Measurements from ENCODE around the gene GALR1. TPM values are rescaled to one million over a fixed set of nuclear protein-coding genes. Genes with fewer than 3 reads are reported as not detected.
"Not testable (repeated sequence)": the region's sequence is repeated elsewhere in the genome, so short reads cannot be mapped to it uniquely, and the experiment has no call there.

GALR1 gene, protein sequence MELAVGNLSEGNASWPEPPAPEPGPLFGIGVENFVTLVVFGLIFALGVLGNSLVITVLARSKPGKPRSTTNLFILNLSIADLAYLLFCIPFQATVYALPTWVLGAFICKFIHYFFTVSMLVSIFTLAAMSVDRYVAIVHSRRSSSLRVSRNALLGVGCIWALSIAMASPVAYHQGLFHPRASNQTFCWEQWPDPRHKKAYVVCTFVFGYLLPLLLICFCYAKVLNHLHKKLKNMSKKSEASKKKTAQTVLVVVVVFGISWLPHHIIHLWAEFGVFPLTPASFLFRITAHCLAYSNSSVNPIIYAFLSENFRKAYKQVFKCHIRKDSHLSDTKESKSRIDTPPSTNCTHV
- under 1 TPM; 0.03 to 0.26 (median 0.17) TPM for polyA plus RNA-seq (ENCODE audit: insufficient read length in 4 of 4)

DNA sequence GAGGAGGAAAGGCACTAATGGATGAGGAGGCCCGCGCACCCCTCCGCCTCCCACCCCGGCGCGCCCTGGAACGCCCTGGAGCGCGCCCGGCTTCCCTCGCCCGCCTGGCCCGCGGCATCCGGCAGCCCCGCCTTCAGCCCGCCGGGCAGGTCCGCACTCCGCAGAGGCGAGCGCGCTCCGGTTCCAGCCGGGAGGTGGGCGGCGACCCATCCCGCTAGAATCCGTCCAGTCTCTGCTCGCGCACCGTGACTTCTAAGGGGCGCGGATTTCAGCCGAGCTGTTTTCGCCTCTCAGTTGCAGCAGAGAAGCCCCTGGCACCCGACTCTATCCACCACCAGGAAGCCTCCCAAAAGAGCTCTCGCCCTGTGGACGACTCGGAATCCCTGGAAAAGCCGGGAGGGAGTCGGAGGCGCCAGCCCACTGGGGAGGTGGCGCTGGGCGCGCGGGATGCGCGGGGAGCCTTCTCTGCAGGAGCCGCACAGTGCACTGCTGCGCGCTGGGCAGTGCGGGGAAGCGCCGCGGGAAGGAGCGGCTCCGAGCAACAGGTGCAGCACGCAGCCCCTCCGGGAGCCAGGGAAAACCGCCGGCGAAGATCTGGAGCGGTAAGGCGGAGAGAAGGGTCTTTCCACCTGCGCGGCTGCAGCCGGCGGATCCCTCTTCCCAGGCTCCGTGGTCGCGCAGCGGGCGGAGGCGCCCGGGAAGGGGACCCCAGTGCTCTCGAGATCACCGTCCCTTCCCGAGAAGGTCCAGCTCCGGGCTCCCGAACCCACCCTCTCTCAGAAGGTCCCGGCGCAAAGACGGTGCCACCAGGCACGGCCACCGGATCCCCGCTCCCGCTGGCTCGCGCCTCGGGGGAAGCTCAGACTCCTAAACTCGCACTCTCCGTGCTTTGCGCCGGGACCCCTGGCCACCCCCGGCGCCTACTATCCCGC is at the start of gene GALR1:
GALR1 (plus strand) TSS at position 280 of the 932 bp plus-strand sequence. CDS start 701 bp downstream, outside the sequence.
- peak in 1 of 4 donors; percentile 21 for DNase-seq (ENCODE audit: low read depth in 4 of 4, low spot score in 2 of 4)

DNA sequence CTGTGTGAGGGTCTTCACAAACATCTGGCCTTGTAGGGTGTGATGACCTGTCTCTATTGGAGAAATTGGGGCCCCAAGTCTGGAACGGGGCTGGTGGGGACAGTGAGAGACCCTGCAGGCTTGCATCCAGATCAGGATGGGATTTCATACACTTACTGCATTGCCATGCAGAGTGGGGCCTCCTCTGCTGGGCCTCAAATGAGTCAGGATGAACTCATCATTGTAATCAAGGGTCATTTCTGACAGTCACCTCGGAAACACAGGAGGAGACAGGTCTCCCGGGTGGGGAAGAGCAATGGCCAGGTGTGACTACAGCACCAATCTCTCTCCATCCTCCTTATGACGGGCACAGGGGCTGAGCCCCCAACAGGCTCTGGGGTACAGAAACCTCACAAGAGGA is 48.1 kb upstream of the GALR1 start:
- no peak for DNase-seq (ENCODE audit: low read depth in 4 of 4, low spot score in 2 of 4)

DNA sequence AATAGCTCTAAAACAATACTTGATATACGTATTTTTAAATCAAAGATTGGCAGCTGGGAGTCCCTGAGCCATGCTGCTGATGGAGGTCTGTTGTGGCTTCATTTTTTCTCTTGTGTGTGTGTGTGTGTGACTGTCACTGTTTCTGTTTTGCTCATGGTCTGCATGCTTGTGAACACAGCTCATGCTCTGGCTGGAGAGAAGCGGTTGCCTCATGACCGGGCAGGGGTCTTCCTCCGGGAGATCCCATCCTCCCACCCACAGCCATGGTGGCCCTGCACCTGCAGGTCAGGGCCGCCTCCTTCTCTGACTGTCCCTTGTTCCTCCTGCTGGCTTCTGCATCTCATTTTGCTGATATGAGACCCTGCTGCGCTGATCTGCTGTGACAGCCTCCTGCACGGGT is 47.3 kb upstream of the GALR1 start:
- no peak for DNase-seq (ENCODE audit: low read depth in 4 of 4, low spot score in 2 of 4)

DNA sequence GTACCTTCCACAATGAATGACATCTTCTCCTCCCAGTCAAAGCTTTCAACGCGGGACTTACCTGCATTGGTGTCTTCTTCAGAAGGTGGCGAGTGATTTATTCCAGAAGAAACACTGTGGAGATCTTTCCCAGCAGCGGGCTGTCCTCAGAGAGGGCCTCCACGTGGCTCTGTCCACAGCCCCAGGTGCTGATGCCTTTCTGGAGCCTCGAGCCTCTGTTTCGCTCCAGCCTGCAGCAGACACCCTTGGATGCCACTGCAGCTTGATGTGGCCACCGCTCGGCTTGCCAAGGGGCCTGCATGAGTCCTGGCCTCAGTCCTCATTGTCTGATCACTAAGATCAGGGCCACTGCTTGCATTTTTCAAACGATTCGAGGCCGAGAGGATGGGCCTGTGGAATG is 46.6 kb upstream of the GALR1 start:
- DNase-seq (ENCODE audit: low read depth in 4 of 4, low spot score in 2 of 4), result no peak

DNA sequence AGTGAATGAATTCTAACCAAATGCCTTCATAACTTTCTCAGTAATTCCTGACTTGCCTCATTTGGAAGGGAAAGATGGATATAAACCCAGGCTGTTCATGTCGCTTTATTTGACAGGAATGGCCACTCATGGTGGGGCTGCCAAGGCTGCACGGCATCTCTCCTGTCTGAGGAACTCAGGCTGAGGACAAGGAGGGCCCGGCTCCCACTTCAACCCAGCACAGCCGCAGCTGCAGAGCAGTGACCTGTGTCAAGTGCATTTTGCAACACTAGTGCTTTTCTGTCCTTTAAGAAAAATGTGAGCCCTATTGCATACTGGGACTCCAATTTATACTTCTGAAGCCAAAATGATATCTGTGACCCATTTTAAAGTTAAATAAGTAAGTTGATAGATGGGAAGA is 45.8 kb upstream of the GALR1 start:
- no peak for DNase-seq (ENCODE audit: low read depth in 4 of 4, low spot score in 2 of 4)

DNA sequence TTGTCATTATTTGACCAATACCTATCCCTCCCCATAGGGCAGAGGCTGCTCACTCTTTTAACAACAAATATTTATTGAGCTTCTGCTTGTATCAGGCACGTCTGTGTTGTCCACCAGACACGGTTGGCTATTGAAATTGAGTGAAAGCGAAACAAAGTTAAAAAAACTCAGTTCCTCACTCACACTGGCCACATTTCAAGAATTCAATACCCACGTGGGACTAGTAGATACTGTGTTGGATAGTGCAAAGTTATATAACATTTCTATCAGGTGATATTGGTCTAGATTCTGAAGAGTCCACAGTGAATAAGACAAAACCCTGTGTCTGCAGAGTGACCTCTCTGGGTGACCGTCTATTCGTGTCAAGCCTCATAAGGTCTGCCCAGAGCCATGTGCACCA is 43.9 kb upstream of the GALR1 start:
- DNase-seq (ENCODE audit: low read depth in 4 of 4, low spot score in 2 of 4), result no peak

DNA sequence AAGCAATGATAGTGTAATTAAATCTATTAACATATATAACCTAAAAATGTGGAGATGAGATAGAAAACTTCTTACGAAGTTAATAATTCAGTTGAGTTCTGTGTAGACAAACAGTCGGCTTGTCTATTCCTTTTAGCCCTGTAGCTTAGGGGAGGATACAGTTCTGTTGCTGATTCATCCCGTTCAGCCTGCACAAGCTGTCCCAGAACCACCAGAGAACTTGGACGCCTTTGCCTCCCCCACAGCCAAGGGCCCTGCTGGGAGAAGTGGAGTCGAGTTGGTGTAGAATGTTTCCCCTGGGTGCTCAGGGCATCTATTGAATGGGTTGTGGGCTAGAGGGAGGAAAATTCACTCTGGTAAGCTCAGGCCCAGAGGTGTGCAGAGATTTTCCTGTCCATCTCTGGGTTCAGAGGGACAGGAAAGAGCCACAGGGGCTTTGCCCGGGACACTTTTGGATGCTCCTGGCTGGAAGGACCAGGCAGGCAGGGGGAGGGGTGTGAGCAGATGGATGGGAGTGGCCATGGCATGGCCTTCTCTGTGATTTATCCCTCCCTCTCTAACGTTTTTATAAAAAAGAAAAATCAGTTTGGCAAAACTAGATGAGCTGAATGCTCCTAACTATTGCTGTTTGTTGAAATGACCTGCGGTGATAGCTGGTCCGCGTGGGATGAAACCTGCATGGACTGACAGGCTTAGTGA is 42.8 kb upstream of the GALR1 start:
- no peak for DNase-seq (ENCODE audit: low read depth in 4 of 4, low spot score in 2 of 4)

DNA sequence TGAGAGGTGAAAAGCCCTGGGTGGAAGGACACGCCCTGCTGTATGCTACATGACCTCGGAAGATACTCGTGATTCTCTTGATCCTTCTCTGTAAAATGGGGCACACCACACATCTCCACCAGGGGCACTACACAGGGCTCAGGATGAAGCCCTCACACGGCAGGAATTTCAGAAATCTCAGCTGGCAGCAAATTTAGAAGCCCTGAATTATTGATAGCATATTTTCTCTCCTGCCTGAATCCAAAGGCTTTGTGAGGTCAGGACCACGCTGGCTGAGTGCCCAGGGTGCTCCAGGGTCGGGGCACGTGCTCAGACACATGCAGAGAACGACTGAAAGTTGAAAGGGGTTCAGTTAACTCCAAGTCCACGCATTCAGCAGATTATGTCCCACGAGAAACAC is 42.1 kb upstream of the GALR1 start:
- DNase-seq (ENCODE audit: low read depth in 4 of 4, low spot score in 2 of 4), result no peak

DNA sequence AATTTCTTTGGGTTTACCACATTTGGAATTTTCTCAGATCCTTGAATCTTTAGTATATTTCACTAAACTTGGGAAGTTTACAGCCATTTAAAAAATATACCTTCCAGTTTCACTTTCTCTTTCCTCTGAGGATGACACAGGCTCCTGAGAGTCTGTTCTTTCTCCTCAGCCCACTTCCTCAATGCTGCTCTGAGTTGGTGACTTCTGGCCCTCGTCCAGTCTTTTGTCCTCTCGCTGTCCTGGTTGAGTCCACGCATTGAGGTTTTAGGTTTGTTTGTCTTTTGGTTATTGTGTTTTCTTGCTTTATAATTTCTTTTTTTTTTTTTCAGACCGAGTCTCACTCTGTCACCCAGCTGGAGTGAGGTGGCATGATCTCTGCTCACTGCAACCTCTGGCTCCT is 40.7 kb upstream of the GALR1 start:
- no peak for DNase-seq (ENCODE audit: low read depth in 4 of 4, low spot score in 2 of 4)

DNA sequence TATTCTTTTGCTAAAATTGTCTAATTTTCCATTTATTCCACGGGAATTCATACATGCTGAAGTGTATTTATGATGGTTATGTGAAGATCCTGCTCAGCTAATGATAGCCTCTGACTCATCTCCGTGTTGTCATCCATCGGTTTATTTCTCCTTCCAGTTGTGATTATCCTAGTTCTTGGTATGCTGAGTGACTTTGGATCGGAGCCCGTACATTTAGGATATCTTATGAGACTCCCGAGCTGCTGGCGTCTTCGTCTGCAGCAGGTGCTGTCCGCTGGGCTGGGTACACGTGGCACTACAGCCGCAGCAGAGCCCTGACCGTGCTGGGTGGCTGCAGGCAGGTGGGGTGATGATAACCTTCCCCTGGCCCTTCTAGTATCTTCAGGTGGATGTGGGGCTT is 40.1 kb upstream of the GALR1 start:
- no peak for DNase-seq (ENCODE audit: low read depth in 4 of 4, low spot score in 2 of 4)

DNA sequence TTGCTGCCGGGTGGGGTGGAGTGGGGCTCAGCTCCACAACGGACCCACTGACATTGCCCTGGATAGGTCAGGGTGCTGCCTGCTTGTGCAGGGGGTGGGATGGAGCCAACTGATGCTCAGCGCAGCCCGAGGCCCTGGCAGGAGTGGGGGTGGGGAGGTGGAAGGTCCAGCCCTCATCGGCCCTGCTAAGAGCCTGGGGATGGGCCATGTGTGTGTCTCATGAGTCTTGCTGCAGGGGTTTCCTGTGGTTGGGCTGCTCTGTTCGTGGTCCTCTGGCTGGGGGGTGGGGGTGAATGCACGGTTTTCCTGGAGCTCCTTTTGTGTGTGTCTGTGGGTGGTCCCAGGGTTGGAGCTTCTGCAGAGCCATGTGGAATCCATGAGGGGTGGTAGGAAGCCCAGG is 39.4 kb upstream of the GALR1 start:
- DNase-seq (ENCODE audit: low read depth in 4 of 4, low spot score in 2 of 4), result no peak

DNA sequence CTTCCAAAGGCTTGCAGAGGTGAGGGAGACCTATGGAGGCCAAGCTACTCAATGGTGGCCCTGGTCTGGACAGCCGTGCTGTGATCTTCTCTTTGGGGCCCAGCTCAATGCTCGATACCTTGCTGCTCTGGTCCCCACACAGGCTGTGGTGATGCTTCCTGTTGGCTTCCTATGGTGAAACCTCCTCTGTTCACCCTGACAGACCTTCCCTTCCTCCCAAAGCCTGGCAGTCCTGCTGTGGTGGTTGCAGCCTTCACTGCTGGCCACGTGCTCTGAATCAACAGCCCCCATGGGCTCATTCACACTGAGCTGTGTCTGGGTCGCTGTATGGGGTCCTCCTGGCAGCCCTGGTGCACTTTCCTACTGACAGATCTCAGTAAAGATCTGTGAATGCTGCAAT is 31.0 kb upstream of the GALR1 start:
- DNase-seq (ENCODE audit: low read depth in 4 of 4, low spot score in 2 of 4), result no peak

DNA sequence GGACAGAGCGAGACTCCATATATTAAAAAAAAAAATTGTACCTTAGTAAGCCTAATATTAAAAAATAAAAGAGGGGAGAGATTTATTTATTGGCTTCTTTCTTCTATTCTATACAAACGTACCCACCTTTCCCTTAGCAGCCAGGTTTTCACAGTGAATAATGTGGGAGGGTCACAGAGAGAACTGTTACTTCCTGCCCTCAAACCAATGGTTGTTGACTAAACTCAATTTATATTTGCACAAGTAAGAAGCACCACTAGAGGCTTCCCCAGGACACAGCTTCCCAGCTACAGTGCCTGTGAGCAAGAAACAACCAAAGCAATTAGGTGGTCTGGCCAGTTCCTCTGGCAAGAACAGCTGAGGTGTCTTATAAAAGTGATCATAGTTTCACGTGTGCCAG is 28.9 kb upstream of the GALR1 start:
- DNase-seq (ENCODE audit: low read depth in 4 of 4, low spot score in 2 of 4), result no peak

DNA sequence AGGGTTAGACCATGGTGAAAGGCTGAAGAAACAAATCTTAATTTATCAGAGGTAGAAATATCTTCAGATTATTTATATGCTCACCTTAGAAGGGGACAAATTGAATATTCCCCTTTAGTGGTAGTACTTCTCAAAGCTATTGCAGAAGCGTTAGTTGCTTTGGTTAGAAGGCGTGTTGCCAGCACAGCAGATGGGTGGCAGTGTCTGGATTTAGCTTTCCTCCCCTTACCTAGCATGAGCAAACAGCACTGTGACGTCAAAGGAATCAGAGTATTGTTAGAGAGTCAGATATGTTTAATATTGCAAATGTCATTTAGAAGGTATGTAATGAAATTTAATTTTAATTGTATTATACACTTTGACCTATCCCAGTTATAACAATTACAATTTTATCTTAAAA is 27.2 kb upstream of the GALR1 start:
- DNase-seq (ENCODE audit: low read depth in 4 of 4, low spot score in 2 of 4), result no peak

DNA sequence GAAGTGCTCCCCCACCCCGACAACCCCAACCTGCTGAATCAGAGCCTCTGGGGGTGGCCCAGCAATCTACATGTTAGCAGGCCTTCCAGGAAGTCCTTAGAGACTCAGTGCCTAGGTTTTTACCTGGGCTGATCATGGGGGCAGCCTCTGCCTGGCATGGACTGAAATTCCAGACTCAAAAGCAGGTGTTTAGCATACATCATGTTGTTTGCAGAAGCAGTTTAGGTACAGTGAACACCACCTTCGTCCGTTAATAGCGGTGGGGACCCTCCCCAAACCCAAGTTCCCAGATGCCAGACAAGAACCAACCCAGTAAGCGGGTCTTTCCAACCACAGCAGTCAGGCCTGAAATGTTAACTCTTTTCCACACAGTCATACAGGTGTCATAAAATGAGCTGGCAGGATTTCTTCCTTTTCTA is 26.4 kb upstream of the GALR1 start:
- no peak for DNase-seq (ENCODE audit: low read depth in 4 of 4, low spot score in 2 of 4)

DNA sequence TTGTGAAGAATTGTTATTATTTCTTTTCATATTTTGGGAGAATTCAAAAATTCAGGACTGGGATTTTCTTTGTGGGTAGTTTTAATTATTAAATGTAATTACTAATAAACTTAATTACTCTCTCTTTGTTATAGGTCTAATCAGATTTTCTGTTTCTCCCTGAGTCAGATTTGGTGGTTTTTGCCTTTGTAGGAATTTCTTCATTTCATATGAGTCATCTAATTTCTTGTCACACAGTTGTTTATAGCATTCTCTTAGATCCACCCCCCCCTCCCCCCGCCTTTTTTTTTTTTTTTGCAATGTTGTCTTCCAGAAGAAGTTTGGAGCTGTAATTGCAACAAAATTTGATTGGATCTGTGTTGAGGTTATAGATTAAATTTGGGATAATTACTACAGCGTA is 26.0 kb upstream of the GALR1 start:
- no peak for DNase-seq (ENCODE audit: low read depth in 4 of 4, low spot score in 2 of 4)

DNA sequence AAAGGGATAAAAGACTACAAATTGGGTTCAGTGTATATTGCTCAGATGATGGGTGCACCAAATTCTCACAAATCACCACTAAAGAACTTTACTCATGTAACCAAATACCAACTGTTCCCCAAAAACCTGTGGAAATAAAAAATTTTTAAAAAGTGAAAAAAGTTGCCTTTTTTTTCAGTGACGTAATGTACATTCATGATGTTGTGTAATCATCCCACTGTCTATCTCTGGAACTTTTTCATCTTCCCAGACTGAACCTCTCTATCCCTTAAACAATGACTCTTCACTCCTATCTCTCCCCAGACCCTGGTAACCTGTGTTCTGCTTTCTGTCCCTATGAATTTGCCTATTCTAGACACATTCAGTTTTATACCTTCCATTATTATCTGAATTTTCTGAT is 19.0 kb upstream of the GALR1 start:
- no peak for DNase-seq (ENCODE audit: low read depth in 4 of 4, low spot score in 2 of 4)

DNA sequence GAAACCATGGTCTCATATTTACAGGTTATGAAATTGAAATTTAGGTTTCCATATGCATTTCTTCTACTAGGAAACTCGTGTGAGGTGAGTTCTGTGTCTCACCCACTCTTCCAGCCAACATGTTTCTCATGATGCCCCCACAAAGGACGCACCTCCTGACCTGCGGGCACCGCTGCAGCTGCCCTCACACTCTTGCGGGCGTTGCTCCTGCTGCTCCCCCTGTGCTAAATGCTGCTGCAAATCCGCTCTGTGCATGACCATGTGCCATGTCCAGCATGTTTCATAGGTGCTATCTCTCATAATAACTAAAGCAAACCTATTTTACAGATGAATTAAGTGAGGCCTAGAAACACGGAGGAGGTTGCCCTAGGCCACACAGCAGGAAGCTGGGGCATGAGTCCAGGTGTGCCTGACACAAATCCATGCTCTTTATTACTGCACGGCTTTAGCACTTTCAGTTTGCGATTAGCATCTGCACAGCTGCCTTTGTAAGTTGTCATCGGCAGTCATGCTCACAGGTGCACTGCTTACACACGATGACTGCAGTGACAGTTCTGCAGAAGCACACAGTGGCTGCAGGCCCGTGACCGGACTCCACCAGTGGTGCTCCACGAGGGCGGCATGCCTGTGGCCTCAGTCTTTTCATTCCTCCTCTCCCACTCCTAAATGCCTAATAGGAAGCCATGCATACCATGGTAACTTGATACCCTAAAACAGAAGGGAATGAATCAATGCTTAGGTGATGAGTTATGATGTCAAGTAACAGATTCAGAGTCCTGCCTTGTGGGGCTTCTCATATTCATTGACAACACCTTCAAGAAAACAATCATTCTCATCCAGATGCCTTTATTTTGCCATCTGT is 14.9 kb upstream of the GALR1 start:
- DNase-seq (ENCODE audit: low read depth in 4 of 4, low spot score in 2 of 4), result no peak

DNA sequence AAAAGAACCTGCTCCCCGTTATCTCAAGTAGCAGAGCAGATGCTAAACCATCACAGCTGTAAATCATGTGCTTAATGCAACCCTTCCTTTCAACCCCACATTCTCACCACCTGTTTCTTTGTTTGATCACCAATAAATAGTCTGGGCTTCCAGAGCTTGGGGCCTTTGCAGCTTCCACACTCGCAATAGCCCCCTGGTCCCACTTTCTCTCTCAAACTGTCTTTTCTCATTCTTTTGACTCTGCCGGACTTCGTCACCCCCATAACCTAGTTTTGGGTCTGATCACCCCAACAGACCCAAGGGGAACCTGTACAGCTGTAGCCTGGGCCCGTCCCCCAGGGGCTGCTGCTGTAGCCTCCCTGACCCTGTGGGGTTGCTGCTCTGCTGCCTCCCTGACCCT is 10.4 kb upstream of the GALR1 start:
- DNase-seq (ENCODE audit: low read depth in 4 of 4, low spot score in 2 of 4), result not testable (repeated sequence)

DNA sequence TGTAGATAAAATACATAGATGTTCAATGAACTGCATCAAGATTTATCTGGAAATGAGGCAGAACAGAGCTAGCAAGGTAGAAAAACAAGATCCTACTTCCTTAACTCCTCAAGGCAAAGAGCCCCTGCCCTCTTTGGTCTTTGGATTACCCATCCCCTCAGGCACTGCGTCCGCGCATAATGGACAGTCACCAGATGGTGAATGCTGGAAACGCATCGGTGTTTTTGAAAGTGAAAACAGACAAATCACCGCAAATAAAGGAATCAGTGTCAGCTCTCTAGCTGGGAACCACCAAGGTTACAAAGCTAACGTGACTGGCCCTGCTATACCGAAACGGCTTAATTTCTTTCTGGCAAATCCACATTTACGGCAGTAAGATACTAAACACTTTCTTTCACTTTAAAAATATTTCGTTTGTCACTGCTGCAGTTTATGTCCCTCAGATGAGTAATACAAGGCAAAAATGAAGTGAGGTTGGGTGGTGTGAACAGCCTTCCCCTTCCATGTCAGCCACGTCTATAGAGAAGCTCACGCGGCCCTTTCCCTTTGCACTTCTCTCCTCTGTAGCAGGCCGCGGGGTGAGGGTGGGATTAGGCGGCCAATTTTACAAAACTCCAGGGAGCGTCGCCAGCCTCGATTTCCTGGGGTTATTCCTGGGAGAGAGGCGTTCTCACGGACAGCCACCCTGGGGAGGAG is 627 bp upstream of the GALR1 start:
- no peak for DNase-seq (ENCODE audit: low read depth in 4 of 4, low spot score in 2 of 4)

All from left renal cortex interstitium (tissue), 4 donors.